ENCODE results near the gene DTL.

The DTL gene

DNA sequence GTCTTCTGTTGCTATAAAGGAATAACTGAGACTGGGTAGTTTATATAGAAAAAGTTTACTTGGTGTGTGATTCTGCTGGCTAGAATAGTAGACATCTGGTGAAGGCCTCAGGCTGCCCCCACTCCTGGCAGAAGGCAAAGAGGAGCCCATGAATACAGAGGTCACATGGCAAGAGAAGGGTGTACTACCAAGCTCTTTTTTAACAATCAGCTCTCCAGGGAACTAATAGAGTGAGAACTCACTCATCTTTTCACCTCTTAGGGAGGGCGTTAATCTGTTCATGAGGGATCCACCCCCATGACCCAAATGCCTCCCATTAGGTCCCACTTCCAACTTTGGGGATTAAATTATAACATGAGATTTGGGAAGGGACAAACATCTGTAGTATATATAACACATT, 9.3 kb downstream of the DTL start:
- Histone ChIP-seq H2AFZ (ENCODE audit: low read depth, low read length) (no peak overlapping the region), H3K27me3 (ENCODE audit: insufficient read depth, low read length) (no peaks in the 10 kb centered on the region), H3K4me3 (ENCODE audit: low read length) (no peak overlapping the region), H3K9me3 (ENCODE audit: low read length) (peaks cover 4% of the 10 kb centered on the region), H3K4me1 (ENCODE audit: insufficient read depth, low read length) (no peaks in the 10 kb centered on the region), H3K36me3 (ENCODE audit: insufficient read depth, low read length) (peaks cover 70% of the 10 kb centered on the region)

DNA sequence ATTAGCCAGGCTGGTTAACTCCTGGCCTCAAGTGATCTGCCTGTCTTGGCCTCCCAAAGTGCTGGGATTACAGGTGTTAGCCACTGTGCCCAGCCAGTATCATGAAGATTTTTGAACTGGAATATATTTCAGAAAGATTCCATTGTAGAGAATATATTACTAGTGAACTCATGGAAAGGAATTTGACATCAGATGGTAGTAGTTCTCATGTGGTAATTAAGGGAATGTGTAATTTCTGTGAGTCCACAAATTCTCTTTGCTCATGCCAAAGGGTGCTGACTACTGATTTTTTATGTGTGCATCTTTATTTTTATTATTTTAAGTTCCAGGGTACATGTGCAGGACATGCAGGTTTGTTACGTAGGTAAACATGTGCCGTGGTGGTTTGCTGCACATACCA, 10.4 kb downstream of the DTL start:
- no peak overlapping the region for H3K4me3 ChIP-seq (ENCODE audit: low read length)
- H3K9me3 ChIP-seq (ENCODE audit: low read length), result peaks cover under 1% of the 10 kb centered on the region
- H2AFZ ChIP-seq (ENCODE audit: low read depth, low read length), result no peak overlapping the region
- H3K4me1 ChIP-seq (ENCODE audit: insufficient read depth, low read length), result no peaks in the 10 kb centered on the region
- no peaks in the 10 kb centered on the region for H3K27me3 ChIP-seq (ENCODE audit: insufficient read depth, low read length)
- H3K36me3 ChIP-seq (ENCODE audit: insufficient read depth, low read length), result peaks cover 66% of the 10 kb centered on the region

DNA sequence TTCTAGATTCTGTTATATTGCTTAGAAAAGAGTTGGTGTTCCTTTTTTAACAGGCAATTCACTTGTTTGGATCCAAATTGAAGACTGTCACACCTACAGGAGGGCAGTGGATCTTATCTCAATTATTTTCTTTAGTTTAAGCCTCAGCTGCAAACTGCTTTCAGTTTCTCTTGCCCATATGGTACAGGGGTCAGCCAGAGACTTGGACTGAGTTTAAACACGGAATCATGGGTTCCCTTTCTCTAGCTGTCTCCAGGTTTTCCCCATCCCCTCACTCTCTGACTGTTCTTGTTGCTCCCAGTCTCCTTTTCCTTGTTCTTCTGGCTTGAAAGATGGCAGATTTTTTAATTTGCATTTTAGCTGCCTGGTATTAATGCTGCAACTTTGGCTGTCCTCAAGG, 18.4 kb downstream of the DTL start:
- Histone ChIP-seq H3K9me3 (ENCODE audit: low read length) (peaks cover 16% of the 10 kb centered on the region), H3K27me3 (ENCODE audit: insufficient read depth, low read length) (no peaks in the 10 kb centered on the region), H2AFZ (ENCODE audit: low read depth, low read length) (no peak overlapping the region), H3K4me1 (ENCODE audit: insufficient read depth, low read length) (no peaks in the 10 kb centered on the region), H3K36me3 (ENCODE audit: insufficient read depth, low read length) (peaks cover 73% of the 10 kb centered on the region), H3K4me3 (ENCODE audit: low read length) (no peak overlapping the region)

DNA sequence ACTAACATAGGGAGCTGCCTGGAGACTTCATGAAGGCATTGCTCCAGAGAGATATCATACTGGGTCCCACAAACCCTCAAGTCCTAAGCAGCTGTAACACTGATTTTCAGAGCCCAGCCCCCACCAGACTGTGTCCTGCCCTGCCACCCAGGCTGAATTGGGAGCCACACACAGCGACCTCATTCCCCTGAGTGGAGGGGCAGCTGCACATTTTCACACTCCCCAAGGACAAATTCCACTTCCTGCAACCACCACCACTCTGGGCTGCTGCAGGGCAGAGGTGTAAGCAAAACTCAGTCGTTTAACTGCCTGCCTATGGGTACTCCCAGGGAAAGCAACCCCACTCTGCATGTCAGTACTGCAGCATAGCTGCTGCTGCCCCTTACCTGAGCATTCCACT, 19.8 kb downstream of the DTL start:
- no peaks in the 10 kb centered on the region for H3K27me3 ChIP-seq (ENCODE audit: insufficient read depth, low read length)
- H3K4me3 ChIP-seq (ENCODE audit: low read length), result no peak overlapping the region
- H2AFZ ChIP-seq (ENCODE audit: low read depth, low read length), result no peak overlapping the region
- peaks cover 64% of the 10 kb centered on the region for H3K36me3 ChIP-seq (ENCODE audit: insufficient read depth, low read length)
- no peaks in the 10 kb centered on the region for H3K4me1 ChIP-seq (ENCODE audit: insufficient read depth, low read length)
- peaks cover 16% of the 10 kb centered on the region for H3K9me3 ChIP-seq (ENCODE audit: low read length)

DNA sequence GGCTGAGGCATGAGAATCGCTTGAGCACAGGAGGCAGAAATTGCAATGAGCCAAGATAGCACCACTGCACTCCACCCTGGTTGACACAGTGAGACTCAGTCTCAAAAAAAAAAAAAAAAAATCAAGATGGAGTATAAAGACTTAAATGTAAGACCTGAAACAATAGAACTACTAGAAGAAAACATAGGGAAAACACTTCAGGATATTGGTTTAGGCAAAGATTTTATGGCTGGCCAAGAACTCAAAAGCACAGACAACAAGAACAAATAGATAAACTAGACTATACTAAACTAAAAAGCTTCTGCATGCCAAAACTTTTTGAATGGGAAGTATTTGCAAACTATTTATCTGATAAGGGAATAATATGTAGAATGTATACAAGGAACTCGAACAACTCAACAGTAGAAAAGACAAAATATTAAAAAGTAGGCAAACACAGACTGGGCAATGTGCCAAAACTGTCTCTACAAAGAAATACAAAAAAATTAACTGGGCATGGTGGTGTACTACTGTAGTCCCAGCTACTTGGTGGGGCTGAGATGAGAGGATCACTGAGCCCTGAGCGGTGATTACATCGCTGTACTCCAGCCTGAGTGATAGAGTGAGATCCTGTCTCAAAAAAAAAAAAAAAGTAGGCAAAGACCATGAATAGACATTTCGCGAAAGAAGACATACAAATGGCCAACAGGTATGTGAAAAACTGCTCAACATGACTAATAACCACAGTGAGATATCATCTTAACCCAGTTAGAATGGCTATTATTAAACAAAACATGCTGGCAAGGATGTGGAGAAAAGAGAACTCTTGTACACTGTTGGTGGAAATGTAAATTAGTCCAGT, 25.3 kb downstream of the DTL start:
- Histone ChIP-seq H3K4me1 (ENCODE audit: insufficient read depth, low read length) (no peaks in the 10 kb centered on the region), H3K36me3 (ENCODE audit: insufficient read depth, low read length) (peaks cover 43% of the 10 kb centered on the region), H3K27me3 (ENCODE audit: insufficient read depth, low read length) (no peaks in the 10 kb centered on the region), H3K4me3 (ENCODE audit: low read length) (no peak overlapping the region), H2AFZ (ENCODE audit: low read depth, low read length) (no peak overlapping the region), H3K9me3 (ENCODE audit: low read length) (peaks cover 10% of the 10 kb centered on the region)

DNA sequence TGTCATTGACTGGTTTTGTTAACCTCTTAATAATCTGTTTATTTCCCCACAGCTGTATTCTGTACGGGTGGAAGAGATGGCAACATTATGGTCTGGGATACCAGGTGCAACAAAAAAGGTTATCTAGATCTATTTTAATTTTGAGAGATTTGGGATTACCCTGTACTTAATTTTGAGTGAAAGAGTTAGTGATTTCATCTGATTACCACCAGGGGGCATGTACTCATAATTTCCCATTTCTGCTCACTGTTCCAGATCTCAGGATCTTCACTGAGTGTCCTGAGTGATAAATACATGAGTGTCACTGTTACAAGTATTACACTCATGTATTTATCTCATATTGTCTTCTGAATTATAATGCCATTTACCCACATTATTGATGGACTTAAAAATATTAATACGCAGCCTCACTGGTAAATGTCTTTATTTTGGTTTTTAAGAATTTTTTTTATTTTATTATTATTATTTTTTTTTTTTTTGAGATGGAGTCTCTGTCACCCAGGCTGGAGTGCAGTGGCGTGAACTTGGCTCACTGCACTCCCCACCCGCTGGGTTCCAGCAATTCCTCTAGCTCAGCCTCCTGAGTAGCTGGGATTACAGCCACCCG, 27.4 kb downstream of the DTL start:
- peaks cover 43% of the 10 kb centered on the region for H3K36me3 ChIP-seq (ENCODE audit: insufficient read depth, low read length)
- H3K27me3 ChIP-seq (ENCODE audit: insufficient read depth, low read length), result no peaks in the 10 kb centered on the region
- no peaks in the 10 kb centered on the region for H3K4me1 ChIP-seq (ENCODE audit: insufficient read depth, low read length)
- no peak overlapping the region for H3K4me3 ChIP-seq (ENCODE audit: low read length)
- no peak overlapping the region for H2AFZ ChIP-seq (ENCODE audit: low read depth, low read length)
- H3K9me3 ChIP-seq (ENCODE audit: low read length), result no peaks in the 10 kb centered on the region

DNA sequence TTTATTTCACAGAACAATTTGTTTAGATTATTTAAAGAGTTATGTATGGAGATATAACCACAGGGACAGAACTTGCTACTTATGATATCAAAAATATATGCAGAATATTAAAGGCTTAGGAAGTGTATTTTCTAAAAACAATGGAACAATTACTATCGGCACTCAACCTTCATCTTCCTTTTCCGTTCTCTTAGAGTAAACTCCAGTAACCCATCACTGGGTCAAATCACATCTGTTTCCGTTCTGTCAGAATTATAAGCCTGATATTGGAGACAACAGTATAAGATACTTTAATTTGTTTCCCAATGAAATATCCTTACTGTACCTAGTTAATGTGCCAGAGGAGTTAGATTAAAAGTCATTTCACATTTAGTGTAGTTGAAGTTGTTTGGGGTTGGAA, 32.2 kb downstream of the DTL start:
- Histone ChIP-seq H3K4me3 (ENCODE audit: low read length) (no peak overlapping the region), H3K9me3 (ENCODE audit: low read length) (no peaks in the 10 kb centered on the region), H3K27me3 (ENCODE audit: insufficient read depth, low read length) (no peaks in the 10 kb centered on the region), H3K4me1 (ENCODE audit: insufficient read depth, low read length) (no peaks in the 10 kb centered on the region), H3K36me3 (ENCODE audit: insufficient read depth, low read length) (peaks cover 79% of the 10 kb centered on the region), H2AFZ (ENCODE audit: low read depth, low read length) (no peak overlapping the region)

DNA sequence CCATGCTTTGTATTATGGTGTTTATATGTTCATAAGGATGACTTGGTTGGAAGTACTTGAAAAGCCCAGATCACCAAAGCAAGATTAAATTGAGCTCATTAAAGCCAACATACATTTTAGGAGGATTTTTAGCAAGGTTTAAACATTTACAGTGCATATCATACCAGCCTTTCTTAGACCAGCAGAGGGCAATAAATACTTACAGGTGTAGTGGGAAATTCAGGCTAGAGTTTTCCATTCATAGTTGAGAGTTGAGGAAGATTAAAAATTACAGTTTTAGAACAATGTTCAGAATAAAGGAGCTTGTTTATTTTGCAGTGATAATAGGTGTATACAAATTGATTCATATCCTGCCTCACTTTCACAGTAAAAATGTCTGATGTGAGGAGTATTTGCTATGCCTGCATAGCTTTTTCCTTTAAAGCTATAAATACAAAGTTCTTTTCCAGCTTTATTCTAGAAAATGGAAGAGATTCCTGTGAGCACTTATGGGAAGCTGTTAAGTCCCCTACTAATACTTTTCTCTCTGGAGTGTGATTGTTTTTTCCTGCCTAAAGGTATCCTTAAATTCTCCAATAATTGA, 35.3 kb downstream of the DTL start:
- Histone ChIP-seq H2AFZ (ENCODE audit: low read depth, low read length) (no peak overlapping the region), H3K4me3 (ENCODE audit: low read length) (no peak overlapping the region), H3K36me3 (ENCODE audit: insufficient read depth, low read length) (peaks cover 85% of the 10 kb centered on the region), H3K9me3 (ENCODE audit: low read length) (no peaks in the 10 kb centered on the region), H3K4me1 (ENCODE audit: insufficient read depth, low read length) (no peaks in the 10 kb centered on the region), H3K27me3 (ENCODE audit: insufficient read depth, low read length) (no peaks in the 10 kb centered on the region)

DNA sequence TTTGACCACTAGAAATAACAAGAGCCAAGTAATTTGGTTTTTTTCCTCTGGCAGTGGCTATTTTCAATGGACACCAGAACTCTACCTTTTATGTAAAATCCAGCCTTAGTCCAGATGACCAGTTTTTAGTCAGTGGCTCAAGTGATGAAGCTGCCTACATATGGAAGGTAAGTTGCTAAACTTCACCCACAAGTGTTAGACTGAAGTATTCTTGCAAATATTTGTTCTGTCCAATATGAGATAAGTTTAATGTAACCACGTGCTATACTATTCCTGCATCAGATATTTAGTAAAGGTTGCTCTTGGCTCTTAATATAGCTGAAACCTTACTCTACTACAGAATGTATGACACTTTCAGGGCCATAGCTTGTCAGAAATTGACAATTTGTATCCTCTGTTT, 36.5 kb downstream of the DTL start:
- Histone ChIP-seq H3K9me3 (ENCODE audit: low read length) (no peaks in the 10 kb centered on the region), H3K27me3 (ENCODE audit: insufficient read depth, low read length) (no peaks in the 10 kb centered on the region), H3K36me3 (ENCODE audit: insufficient read depth, low read length) (peaks cover 81% of the 10 kb centered on the region)

DNA sequence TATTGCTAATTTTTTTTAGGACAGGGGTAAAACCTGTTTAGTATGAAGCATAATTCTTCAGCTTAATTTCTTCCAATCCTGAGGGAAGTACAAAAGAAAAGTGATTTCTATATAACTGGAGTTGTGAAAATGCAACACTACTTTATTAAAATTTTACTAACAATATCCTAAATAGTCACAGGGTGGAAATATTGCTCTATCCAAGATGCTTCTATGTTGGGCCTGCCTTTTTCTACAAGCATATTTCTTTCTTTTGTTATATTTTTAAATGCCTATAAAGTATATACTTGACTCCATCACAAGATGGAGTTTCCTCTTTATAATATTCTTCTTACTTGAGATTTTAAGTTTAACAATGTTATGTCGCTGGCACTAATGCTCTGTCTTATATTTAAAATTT, 37.9 kb downstream of the DTL start:
- no peaks in the 10 kb centered on the region for H3K9me3 ChIP-seq (ENCODE audit: low read length)
- H3K4me3 ChIP-seq (ENCODE audit: low read length), result no peak overlapping the region
- H3K4me1 ChIP-seq (ENCODE audit: insufficient read depth, low read length), result no peaks in the 10 kb centered on the region
- H3K27me3 ChIP-seq (ENCODE audit: insufficient read depth, low read length), result no peaks in the 10 kb centered on the region
- H2AFZ ChIP-seq (ENCODE audit: low read depth, low read length), result no peak overlapping the region
- peaks cover 75% of the 10 kb centered on the region for H3K36me3 ChIP-seq (ENCODE audit: insufficient read depth, low read length)

More for the DNA sequence above, 36.5 kb downstream of the DTL start:
- Histone ChIP-seq H3K4me1 (ENCODE audit: insufficient read depth, low read length) (no peaks in the 10 kb centered on the region), H2AFZ (ENCODE audit: low read depth, low read length) (no peak overlapping the region), H3K4me3 (ENCODE audit: low read length) (no peak overlapping the region)

DNA sequence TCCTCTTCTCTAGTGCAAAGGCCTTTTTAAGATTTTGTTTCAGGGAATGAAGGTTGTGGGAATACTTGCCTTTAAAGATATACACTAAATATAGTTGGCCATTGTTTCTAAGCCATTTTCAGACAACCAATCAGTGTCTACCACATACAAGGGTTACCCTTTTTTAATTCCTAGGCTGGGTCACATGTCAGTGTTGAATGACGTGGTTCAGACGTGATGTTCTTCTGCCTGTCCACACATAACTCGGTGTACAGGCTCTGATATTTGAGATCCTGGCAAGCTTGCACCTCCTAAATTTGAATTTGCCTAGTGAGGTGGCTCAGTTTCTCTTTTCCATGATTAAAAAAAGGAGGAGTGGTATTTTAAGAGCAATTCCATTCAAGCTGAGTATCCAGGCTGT, 38.8 kb downstream of the DTL start:
- Histone ChIP-seq H3K4me3 (ENCODE audit: low read length) (no peak overlapping the region), H3K36me3 (ENCODE audit: insufficient read depth, low read length) (peaks cover 72% of the 10 kb centered on the region), H3K4me1 (ENCODE audit: insufficient read depth, low read length) (no peaks in the 10 kb centered on the region), H3K9me3 (ENCODE audit: low read length) (no peaks in the 10 kb centered on the region), H2AFZ (ENCODE audit: low read depth, low read length) (no peak overlapping the region), H3K27me3 (ENCODE audit: insufficient read depth, low read length) (no peaks in the 10 kb centered on the region)

DNA sequence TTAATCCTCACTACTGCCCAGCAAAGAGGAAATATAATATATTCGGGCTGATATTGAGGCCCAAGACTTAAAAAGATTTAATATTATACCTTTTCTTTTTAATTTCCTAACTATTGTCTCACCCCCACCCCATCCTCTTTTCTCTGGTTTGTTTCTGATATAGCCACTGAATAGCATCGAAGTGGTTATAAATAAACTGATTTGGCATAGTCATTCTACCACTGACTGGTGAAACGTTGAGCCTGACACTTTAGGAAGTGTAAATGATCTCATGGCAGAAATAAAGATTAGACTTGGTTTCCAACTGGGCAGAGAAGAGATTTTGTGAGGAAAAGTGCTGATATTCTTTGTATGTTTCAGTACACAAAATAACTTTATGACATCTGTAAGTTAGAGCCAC, 39.3 kb downstream of the DTL start:
- H2AFZ ChIP-seq (ENCODE audit: low read depth, low read length), result no peak overlapping the region
- H3K4me1 ChIP-seq (ENCODE audit: insufficient read depth, low read length), result no peaks in the 10 kb centered on the region
- H3K36me3 ChIP-seq (ENCODE audit: insufficient read depth, low read length), result peaks cover 72% of the 10 kb centered on the region

DNA sequence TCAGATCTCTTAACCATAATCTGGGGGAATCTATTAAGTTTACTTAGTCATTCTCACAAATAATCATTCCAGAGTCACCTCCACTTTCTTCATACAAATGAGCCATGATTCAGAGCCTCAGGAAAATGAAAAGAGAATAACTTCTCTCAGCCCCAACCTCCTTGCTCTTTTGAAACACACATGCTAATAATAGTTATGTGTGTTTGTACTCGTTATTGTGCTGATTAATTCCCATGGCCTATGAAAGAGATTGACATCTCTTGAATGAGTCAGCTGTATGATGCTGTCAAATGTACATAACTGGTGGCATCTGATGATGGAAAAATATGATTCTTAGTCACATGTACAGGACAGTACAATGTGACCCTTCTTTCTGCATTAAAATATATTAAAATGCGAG, 41.5 kb downstream of the DTL start:
- Histone ChIP-seq H3K27me3 (ENCODE audit: insufficient read depth, low read length) (no peaks in the 10 kb centered on the region), H2AFZ (ENCODE audit: low read depth, low read length) (no peak overlapping the region), H3K36me3 (ENCODE audit: insufficient read depth, low read length) (peaks cover 71% of the 10 kb centered on the region), H3K4me1 (ENCODE audit: insufficient read depth, low read length) (no peaks in the 10 kb centered on the region), H3K4me3 (ENCODE audit: low read length) (no peak overlapping the region), H3K9me3 (ENCODE audit: low read length) (no peaks in the 10 kb centered on the region)

More for the DNA sequence above, 39.3 kb downstream of the DTL start:
- no peaks in the 10 kb centered on the region for H3K27me3 ChIP-seq (ENCODE audit: insufficient read depth, low read length)
- no peaks in the 10 kb centered on the region for H3K9me3 ChIP-seq (ENCODE audit: low read length)
- H3K4me3 ChIP-seq (ENCODE audit: low read length), result no peak overlapping the region

Data from neuron (in vitro differentiated cells).